ENCODE data around the gene SEC14L2. TPM values are rescaled to one million over a fixed set of nuclear protein-coding genes. Genes with fewer than 3 reads are reported as not detected.

Gene SEC14L2
- total RNA-seq, 1 experiment from 2014 or later: 8.2 TPM

- peaks cover 7% of the 10 kb centered on the region; the same call in 1 of the 2 replicates for H3K4me1 ChIP-seq (ENCODE audit: insufficient read depth, low read length)
- H3K4ac ChIP-seq (ENCODE audit: low read depth, low read length): no peak overlapping the region
- H2BK20ac ChIP-seq (ENCODE audit: low read depth, low read length, poor library complexity, severe bottlenecking): no peak overlapping the region
- H3K9ac ChIP-seq (ENCODE audit: extremely low read depth, insufficient read length, low read length): no peak overlapping the region
- TF ChIP-seq CTCF (conservative IDR thresholded peaks at IDR 0.05): no peak
- H4K8ac ChIP-seq (replicated peaks; ENCODE audit: insufficient read length, low read depth, low read length): no peak overlapping the region
- H4K5ac ChIP-seq (ENCODE audit: insufficient read length, low read depth, low read length): no peak overlapping the region
- H3K14ac ChIP-seq (ENCODE audit: insufficient read depth, low read length): no peak overlapping the region
- no peak overlapping the region for H2AFZ ChIP-seq (ENCODE audit: low read length)
- peak overlapping the region; percentile 96 to 98 (median 98); a peak in 6 of 7 replicates for H3K27ac Mint-ChIP-seq
- H3K18ac ChIP-seq (ENCODE audit: insufficient read length, low read depth, low read length): no peak overlapping the region
- WGBS (ENCODE audit: extremely low coverage, insufficient read length, low lambda C conversion rate): no CpG with 5 or more reads among the region's 31 CpGs
- no peak overlapping the region for H2BK120ac ChIP-seq (ENCODE audit: low read depth, low read length, poor library complexity, severe bottlenecking)
- no peaks in the 10 kb centered on the region; the same call in 1 of the 2 replicates for H3K27me3 Mint-ChIP-seq (ENCODE audit: low read depth)
- no peak overlapping the region for H2AK5ac ChIP-seq (ENCODE audit: insufficient read length, low read length)
- H2BK5ac ChIP-seq (ENCODE audit: insufficient read length, low read length): no peak overlapping the region
- H3K79me2 ChIP-seq (ENCODE audit: insufficient read depth, low read length): no peaks in the 10 kb centered on the region; the same call in 1 of the 2 replicates
- no peak overlapping the region for H3T11ph ChIP-seq (ENCODE audit: low read length)
- no peak overlapping the region for H3K23ac ChIP-seq (ENCODE audit: insufficient read length, low read depth, low read length)
- no peak overlapping the region for H4K91ac ChIP-seq (ENCODE audit: insufficient read length, low read depth, low read length)
- H3K27ac ChIP-seq (ENCODE audit: insufficient read length, low read depth, low read length): peak overlapping the region; percentile 29
- H3K9me3 Mint-ChIP-seq: no peaks in the 10 kb centered on the region
- no peaks in the 10 kb centered on the region for H3K27me3 ChIP-seq (ENCODE audit: insufficient read depth, low read length)
- H2BK15ac ChIP-seq (ENCODE audit: low read depth, low read length): no peak overlapping the region
- H3K36me3 Mint-ChIP-seq (ENCODE audit: insufficient read depth in 1 of 3, low read depth in 3 of 3): peaks cover 14 to 43% (median 41%) of the 10 kb centered on the region in 3 experiments
- H3K4me1 Mint-ChIP-seq: peaks cover 31 to 37% of the 10 kb centered on the region in 2 experiments
- H3K4me2 ChIP-seq (ENCODE audit: insufficient read depth, insufficient read length, low read length): peak overlapping the region; percentile 83
- H2BK12ac ChIP-seq (ENCODE audit: insufficient read length, low read depth, low read length): no peak overlapping the region
- no peaks in the 10 kb centered on the region for H3K79me1 ChIP-seq (ENCODE audit: insufficient read depth, low read depth, low read length, poor library complexity, severe bottlenecking)
- H3K9me3 ChIP-seq (ENCODE audit: control insufficient read depth, low read depth, low read length): no peaks in the 10 kb centered on the region
- peak; percentile 99 for DNase-seq
- H3K4me3 Mint-ChIP-seq: peak overlapping the region; percentile 87 to 93
- H4K20me1 ChIP-seq (ENCODE audit: control insufficient read depth, insufficient read depth, insufficient read length): no peaks in the 10 kb centered on the region
- H3K56ac ChIP-seq (ENCODE audit: insufficient read length, low read depth, low read length): no peak overlapping the region
- peaks cover 21% of the 10 kb centered on the region for H3K23me2 ChIP-seq (ENCODE audit: insufficient read length, low read depth, low read length, poor library complexity, severe bottlenecking)
Observed at GRCh38 chr22:30423959-30424533, 27.2 kb downstream of the SEC14L2 start.
